BJ (cell line): ENCODE measurements around the gene KIF6. TPM values are rescaled to one million over a fixed set of nuclear protein-coding genes. Genes with fewer than 3 reads are reported as not detected.
A peak's percentile ranks its signal among the peaks of the same experiment; 100 is the strongest.

ENCODE experiments used
- CTCF ChIA-PET: fragments of 350-600 bp; formaldehyde crosslinking; extraction: SDS; loops from one replicate; lab custom pipeline; 2021; ENCODE audit warnings: antibody characterized with exemption, inconsistent platforms; lab: Yijun Ruan, JAX
- POLR2A ChIA-PET: fragments of 300-600 bp; sonication (Branson Sonifier 250); formaldehyde crosslinking; extraction: SDS; loops from one replicate; lab custom pipeline; 2021; ENCODE audit warnings: antibody characterized with exemption; lab: Charles Lee
- DNase-seq: peaks from one replicate; pipeline ENCODE4 v3.0.0-alpha.2; 2011; ENCODE audit warnings: low read depth
- H3K27me3 ChIP-seq: 2 replicates; pipeline ENCODE4 v1.6.0; 2011; ENCODE audit warnings: low read length; ENCODE audit not compliant: control insufficient read depth, insufficient read depth
- H3K36me3 ChIP-seq: 2 replicates; pipeline ENCODE4 v1.5.1; 2011; ENCODE audit warnings: low read length; ENCODE audit not compliant: control insufficient read depth, insufficient read depth
- H3K4me3 ChIP-seq: 2 replicates; pipeline ENCODE4 v1.5.1; 2011; ENCODE audit warnings: low read depth, mild to moderate bottlenecking, control low read depth, low read length
- CTCF ChIP-seq: IDR thresholded peaks from 2 replicates; pipeline ENCODE4 v1.5.1; 2011; ENCODE audit warnings: low read depth, mild to moderate bottlenecking, control low read depth, inconsistent platforms, low read length, moderate library complexity; ENCODE audit not compliant: insufficient read depth
- polyA plus RNA-seq: library from polyadenylated mRNA; depleted of rRNA; stranded (reverse); fragments of >200 nt; gene quantifications from 2 replicates; pipeline ENCODE4 v1.2.3, GENCODE V29; 2011

Gene KIF6
- polyA plus RNA-seq, 1 experiment = 0.56 TPM

- Histone ChIP-seq H3K4me3 (no peak overlapping the region), H3K36me3 (no peaks in the 10 kb centered on the region), H3K27me3 (no peaks in the 10 kb centered on the region)
- 0 out of 2 replicates have a peak, but pooled peaks have one; percentile 16 for TF ChIP-seq CTCF
- POLR2A ChIA-PET = interaction anchor here (0.6 kb wide), 1 partner anchor 47 kb away, joined by 5 read pairs; no protein-coding TSS in a partner anchor
- peak; percentile 82 for DNase-seq
- CTCF ChIA-PET = interaction anchor here (0.7 to 1.4 kb wide), 4 partner anchors 11 to 54 kb away, joined by 3 to 9 read pairs (median 3); no protein-coding TSS in a partner anchor
Observed at GRCh38 chr6:39432330-39433025, 292.7 kb downstream of the KIF6 start.

- ChIA-PET POLR2A (no interaction called here), CTCF (interaction anchor here (1.3 kb wide), 1 partner anchor 36 kb away, joined by 3 read pairs; no protein-coding TSS in a partner anchor)
- H3K4me3 ChIP-seq = no peak overlapping the region
- H3K27me3 ChIP-seq = no peaks in the 10 kb centered on the region
- 0 out of 2 replicates have a peak, but pooled peaks have one; percentile 6 for TF ChIP-seq CTCF
- no peak for DNase-seq
- no peaks in the 10 kb centered on the region for H3K36me3 ChIP-seq
Observed at GRCh38 chr6:39430871-39431523, 294.2 kb downstream of the KIF6 start.

GRCh38 chr6:39430446-39430845 is 294.8 kb downstream of the KIF6 start:
- Histone ChIP-seq H3K36me3 (no peaks in the 10 kb centered on the region), H3K4me3 (no peak overlapping the region), H3K27me3 (no peaks in the 10 kb centered on the region)
- ChIA-PET POLR2A (no interaction called here), CTCF (interaction anchor here (0.7 kb wide), 1 partner anchor 380 kb away, joined by 4 read pairs; no protein-coding TSS in a partner anchor)
- DNase-seq = no peak
- TF ChIP-seq CTCF = no peak

GRCh38 chr6:39428816-39429215 is 296.4 kb downstream of the KIF6 start:
- ChIA-PET CTCF (no interaction called here), POLR2A (no interaction called here)
- no peak for DNase-seq
- Histone ChIP-seq H3K27me3 (no peaks in the 10 kb centered on the region), H3K4me3 (no peak overlapping the region), H3K36me3 (no peaks in the 10 kb centered on the region)
- no peak for TF ChIP-seq CTCF

GRCh38 chr6:39428152-39428551 is 297.1 kb downstream of the KIF6 start:
- POLR2A ChIA-PET = no interaction called here
- no peak for TF ChIP-seq CTCF
- H3K36me3 ChIP-seq = no peaks in the 10 kb centered on the region
- no peaks in the 10 kb centered on the region; the same call in 1 of the 2 replicates for H3K27me3 ChIP-seq
- DNase-seq = no peak
- H3K4me3 ChIP-seq = no peak overlapping the region
- CTCF ChIA-PET = no interaction called here
